ENCODE measurements around the gene CD70.
"Not testable (repeated sequence)": the region's sequence is repeated elsewhere in the genome, so short reads cannot be mapped to it uniquely, and the experiment has no call there.

CD70 gene

DNA sequence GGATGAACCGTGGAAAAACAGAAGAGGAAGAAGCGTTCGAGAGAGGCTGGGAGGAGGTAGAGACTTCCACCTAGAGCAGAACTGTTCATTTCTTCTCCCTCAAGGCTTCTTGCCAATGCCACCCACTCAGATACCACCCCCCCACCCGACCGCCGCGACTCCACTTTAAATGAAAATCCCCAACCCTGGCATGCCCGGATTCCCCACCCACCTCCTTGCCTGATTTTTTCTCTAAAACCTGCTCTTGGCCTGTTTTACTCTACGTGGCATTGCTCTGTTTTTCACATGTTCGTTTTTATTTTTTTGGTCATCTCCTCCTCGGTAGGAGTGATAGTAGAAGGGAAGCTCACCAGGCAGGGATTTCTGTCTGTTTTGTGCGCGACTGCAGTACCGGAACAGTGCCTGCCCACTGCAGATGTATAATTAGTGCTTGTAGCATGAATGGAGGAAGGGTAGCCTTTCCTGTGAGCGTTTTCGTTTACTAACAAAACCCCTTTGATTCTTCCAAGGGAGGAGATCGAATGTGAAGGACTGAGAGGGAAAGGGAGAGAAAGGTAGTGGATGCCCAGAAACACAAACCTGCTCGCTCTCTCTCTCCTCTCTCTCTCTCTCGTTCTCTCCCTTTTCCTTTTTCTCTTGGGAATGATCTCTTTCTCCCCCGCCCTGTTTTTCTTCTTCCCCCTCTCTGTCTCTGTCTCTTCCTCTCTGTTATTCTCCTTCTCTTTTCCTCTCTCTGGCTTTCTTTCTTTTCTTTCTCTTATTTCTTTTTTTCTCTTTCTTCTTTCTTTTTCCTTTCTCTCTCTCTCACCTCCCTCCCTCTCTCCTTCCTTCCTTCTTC lies 2.2 kb downstream of the CD70 start:
- no peak for DNase-seq (ENCODE audit: extremely low read depth, low read depth)
- TF ChIP-seq, protein P1, sequence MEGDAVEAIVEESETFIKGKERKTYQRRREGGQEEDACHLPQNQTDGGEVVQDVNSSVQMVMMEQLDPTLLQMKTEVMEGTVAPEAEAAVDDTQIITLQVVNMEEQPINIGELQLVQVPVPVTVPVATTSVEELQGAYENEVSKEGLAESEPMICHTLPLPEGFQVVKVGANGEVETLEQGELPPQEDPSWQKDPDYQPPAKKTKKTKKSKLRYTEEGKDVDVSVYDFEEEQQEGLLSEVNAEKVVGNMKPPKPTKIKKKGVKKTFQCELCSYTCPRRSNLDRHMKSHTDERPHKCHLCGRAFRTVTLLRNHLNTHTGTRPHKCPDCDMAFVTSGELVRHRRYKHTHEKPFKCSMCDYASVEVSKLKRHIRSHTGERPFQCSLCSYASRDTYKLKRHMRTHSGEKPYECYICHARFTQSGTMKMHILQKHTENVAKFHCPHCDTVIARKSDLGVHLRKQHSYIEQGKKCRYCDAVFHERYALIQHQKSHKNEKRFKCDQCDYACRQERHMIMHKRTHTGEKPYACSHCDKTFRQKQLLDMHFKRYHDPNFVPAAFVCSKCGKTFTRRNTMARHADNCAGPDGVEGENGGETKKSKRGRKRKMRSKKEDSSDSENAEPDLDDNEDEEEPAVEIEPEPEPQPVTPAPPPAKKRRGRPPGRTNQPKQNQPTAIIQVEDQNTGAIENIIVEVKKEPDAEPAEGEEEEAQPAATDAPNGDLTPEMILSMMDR (IDR thresholded peaks at IDR 0.05; ENCODE audit: low read depth, low read length): no peak

DNA sequence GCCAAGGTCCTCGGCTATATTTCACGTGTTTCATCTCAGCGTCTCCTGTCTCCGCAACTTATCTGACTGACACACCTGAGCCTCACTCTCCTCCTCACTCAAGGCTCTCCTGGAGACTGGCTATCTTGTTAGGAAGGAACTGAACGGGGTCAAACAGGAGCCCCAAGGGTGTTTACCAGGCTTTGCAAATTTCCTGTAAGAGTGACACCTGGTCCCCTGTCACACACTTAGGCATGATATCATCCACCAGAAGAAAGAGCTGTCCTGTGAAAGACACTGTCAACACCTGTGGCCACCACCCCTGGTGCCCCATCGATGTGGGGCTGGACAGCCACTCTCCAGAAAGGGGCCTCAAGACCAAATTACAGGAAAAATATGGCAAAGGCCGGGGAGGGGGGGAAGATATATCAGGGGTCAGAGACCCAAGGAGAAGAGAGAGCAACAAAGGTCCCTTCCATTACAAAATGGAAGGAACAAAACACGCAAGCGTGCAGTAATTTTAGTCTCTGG lies 2.9 kb downstream of the CD70 start:
- TF ChIP-seq, protein P1 (IDR thresholded peaks at IDR 0.05; ENCODE audit: low read depth, low read length): no peak

DNA sequence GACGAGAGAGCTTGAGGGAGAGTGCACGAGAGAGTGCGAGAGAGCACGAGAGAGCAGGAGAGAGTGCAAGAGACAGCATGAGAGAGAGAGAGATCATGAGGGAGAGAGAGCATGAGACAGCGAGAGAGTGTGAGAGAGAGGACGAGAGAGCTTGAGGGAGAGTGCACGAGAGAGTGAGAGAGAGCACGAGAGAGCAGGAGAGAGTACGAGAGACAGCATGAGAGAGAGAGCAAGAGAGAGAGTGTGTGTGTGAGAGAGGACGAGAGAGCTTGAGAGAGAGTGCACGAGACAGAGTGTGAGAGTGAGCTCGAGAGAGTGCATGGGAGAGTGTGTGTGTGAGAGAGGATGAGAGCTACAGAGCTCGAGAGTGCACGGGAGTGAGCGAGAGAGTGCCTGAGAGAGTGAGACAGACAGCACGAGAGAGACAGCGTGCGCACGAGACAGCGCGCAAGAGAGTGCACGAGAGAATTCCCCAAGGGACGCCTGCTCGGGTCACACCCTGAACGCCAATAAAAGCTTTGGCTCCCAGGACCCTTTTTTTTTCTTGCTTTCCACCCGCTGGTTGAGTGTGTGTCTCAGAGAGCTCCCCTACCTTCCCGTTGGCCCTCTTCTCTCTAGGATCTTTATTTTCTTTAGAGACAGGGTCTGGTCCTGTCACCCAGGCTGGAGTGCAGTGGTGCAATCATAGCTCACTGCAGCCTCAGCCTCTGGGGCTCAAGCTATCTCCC lies 3.7 kb downstream of the CD70 start:
- TF ChIP-seq, protein P1 (IDR thresholded peaks at IDR 0.05; ENCODE audit: low read depth, low read length): no peak
- DNase-seq (ENCODE audit: extremely low read depth, low read depth): no peak

More for the DNA sequence above, 2.9 kb downstream of the CD70 start:
- DNase-seq (ENCODE audit: extremely low read depth, low read depth): no peak

DNA sequence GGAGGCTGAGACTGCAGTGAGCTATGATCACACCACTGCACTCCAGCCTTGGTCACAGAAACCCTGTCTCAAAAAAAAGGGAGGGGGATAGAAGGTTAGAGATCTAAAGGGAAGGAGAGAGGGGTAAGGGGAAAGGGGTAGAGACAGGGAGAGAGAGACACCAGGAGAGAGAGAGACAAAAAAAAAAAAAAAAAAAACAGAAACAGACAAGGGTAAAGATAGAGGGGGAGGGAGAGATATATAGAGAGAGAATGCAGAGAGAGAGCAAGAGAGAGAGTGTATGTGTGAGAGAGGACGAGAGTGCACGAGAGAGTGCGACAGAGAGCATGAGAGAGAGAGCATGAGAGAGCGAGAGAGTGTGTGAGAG lies 4.2 kb downstream of the CD70 start:
- TF ChIP-seq, protein P1 (IDR thresholded peaks at IDR 0.05; ENCODE audit: low read depth, low read length): no peak
- DNase-seq (ENCODE audit: extremely low read depth, low read depth): no peak

DNA sequence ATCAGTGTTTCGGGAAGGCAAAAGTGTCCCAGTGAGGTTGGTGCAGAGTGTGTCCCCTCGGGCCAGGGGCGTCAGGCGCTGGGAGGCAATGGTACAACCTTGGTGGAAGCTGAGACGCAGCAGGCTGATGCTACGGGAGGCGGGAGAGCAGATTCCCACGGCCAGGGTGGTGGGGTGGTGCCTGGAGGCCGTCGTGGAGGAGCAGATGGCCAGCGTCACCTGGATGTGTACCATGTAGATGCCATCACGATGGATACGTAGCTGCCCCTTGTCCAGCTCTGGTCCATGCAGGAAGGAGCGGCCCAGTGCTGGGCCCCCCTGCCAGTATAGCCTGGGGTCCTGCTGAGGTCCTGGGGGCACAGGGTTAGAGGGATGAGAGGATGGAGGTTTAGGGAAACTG lies 4.9 kb downstream of the CD70 start:
- no peak for DNase-seq (ENCODE audit: extremely low read depth, low read depth)
- TF ChIP-seq, protein P1 (IDR thresholded peaks at IDR 0.05; ENCODE audit: low read depth, low read length): no peak

DNA sequence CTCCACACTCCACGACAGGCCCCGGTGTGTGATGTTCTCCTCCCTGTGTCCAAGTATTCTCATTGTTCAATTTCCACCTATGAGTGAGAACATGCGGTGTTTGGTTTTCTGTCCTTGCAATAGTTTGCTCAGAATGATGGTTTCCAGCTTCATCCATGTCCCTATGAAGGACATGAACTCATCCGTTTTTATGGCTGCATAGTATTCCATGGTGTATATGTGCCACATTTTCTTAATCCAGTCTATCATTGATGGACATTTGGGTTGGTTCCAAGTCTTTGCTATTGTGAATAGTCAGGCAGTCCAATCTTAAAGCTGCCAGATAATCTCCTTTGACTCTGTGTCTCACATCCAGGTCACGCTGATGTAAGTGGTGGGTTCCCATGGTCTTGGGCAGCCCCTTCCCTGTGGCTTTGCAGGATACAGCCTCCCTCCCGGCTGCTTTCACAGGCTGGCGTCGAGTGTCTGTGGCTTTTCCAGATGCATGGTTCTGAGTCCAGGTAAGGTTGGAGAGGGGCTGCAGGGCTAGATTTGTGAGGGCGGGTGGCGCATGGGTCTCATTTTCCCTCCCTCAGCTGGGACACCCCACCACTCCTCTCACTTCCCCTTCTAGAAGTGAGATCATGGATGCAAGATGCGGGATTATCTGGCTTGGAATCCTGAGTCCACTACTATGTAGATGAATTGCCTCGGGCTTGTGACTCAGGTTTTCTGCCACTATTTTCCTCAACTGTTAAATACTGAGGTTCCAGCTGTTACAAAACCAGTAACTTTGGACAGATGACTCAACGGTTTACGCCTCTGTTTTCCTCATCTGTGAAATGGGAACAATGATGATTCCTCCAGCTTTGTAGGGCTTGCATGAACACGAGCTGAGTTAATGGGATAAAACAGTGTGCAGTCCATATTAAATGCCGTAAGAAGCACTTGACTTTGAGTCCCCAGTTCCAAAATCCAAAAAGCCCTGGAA lies 8.2 kb downstream of the CD70 start:
- DNase-seq (ENCODE audit: extremely low read depth, low read depth): not testable (repeated sequence)

DNA sequence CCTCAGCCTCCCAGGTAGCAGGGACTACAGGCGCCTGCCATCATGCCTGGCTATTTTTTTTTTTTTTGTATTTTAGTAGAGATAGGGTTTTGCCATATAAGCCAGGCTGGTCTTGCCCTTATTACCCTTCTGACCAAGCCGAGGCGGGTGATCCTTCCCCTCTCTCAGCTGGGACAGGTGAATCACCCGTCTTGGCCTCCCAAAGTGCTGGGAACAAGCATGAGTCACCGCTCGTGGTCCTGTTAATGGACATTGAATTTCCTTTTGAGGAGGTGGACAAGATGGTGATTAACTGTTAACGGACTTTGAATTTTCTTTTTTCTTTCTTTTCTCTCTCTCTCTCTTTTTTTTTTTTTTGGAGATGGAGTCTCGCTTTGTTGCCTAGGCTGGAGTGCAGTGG lies 10.6 kb downstream of the CD70 start:
- TF ChIP-seq, protein P1 (IDR thresholded peaks at IDR 0.05; ENCODE audit: low read depth, low read length): no peak
- no peak for DNase-seq (ENCODE audit: extremely low read depth, low read depth)

Data from AG09319 (cell line).